Endothelial cell of umbilical vein (primary cell): ENCODE data around the gene GLCE. TPM values are rescaled to one million over a fixed set of nuclear protein-coding genes. Genes with fewer than 3 reads are reported as not detected.

ENCODE experiments used
- BruUV-seq: library from RNA; stranded (reverse); fragments of 400-500 nt; replicated peaks from 2 replicates; lab custom pipeline; 2021; lab: Mats Ljungman, UMichigan
- CTCF ChIA-PET: fragments of 300-600, 350-600 bp; sonication (Branson Sonifier 250); formaldehyde crosslinking; loops from one replicate; lab custom pipeline; 2021; ENCODE audit warnings: antibody characterized with exemption, inconsistent platforms; lab: Charles Lee
- POLR2A ChIA-PET: fragments of 300-600, 350-600 bp; sonication (Branson Sonifier 250); formaldehyde crosslinking; loops from one replicate; lab custom pipeline; 2021; ENCODE audit warnings: antibody characterized with exemption, inconsistent platforms; lab: Charles Lee
- DNase-seq: peaks from one replicate; pipeline ENCODE4 v3.0.0-alpha.2; 2011; ENCODE audit warnings: low read depth, low spot score
- FAIRE-seq: peaks from 2 replicates; lab custom pipeline; 2011; peaks lifted over from hg19 to GRCh38; lab: Jason Lieb, UNC
- H2AFZ ChIP-seq: 2 replicates; pipeline ENCODE4 v1.6.0; 2012; ENCODE audit warnings: low read depth, low read length, control low read depth, inconsistent platforms
- H3K27ac ChIP-seq: 2 replicates; pipeline ENCODE4 v1.5.1; 2011; ENCODE audit warnings: low read depth, mild to moderate bottlenecking, control low read depth, low read length, moderate library complexity; ENCODE audit not compliant: insufficient read depth
- H3K27me3 ChIP-seq, 2 experiments: 2 replicates each; pipeline versions ENCODE4 v1.6.0 to v1.6.1; 2011; ENCODE audit warnings: low read length in 2 of 2, mixed read lengths in 1 of 2; ENCODE audit not compliant: control insufficient read depth in 2 of 2, insufficient read depth in 2 of 2
- H3K36me3 ChIP-seq, 2 experiments: 2 replicates in 1 of 2; 3 replicates in 1 of 2; pipeline ENCODE4 v1.5.1; 2011; ENCODE audit warnings: low read length in 2 of 2, mild to moderate bottlenecking in 1 of 2, moderate library complexity in 1 of 2; ENCODE audit not compliant: control insufficient read depth in 2 of 2, insufficient read depth in 2 of 2; ENCODE audit errors: extremely low read depth in 1 of 2
- H3K4me1 ChIP-seq: 3 replicates; pipeline ENCODE4 v1.5.1; 2011; ENCODE audit warnings: mild to moderate bottlenecking, low read length; ENCODE audit not compliant: control insufficient read depth, insufficient read depth; ENCODE audit errors: extremely low read depth
- H3K4me2 ChIP-seq: 2 replicates; pipeline ENCODE4 v1.6.1; 2011; ENCODE audit warnings: low read length, control low read depth, mixed read lengths; ENCODE audit not compliant: insufficient read depth
- H3K4me3 ChIP-seq, 3 experiments: fragments of 200-600 bp in 1 of 3; sonication (generic), shearing (Covaris generic) in 1 of 3; replicated peaks in 1 of 3; 2 replicates each; pipeline ENCODE4 v1.5.1; 2011 to 2016; ENCODE audit warnings: control low read depth in 3 of 3, low read length in 3 of 3, mild to moderate bottlenecking in 2 of 3, inconsistent platforms in 1 of 3, low read depth in 1 of 3, moderate library complexity in 1 of 3; ENCODE audit not compliant: insufficient read depth in 1 of 3
- H3K79me2 ChIP-seq: 2 replicates; pipeline ENCODE4 v1.6.0; 2012; ENCODE audit warnings: low read length, inconsistent platforms; ENCODE audit not compliant: control insufficient read depth, insufficient read depth
- H3K9ac ChIP-seq: replicated peaks from 2 replicates; pipeline ENCODE3; 2011; ENCODE audit warnings: low read length, control low read depth; ENCODE audit not compliant: insufficient read depth; ENCODE audit errors: extremely low read depth
- H3K9me1 ChIP-seq: replicated peaks from 3 replicates; pipeline ENCODE4 v1.6.0; 2011; ENCODE audit warnings: mild to moderate bottlenecking, low read length; ENCODE audit not compliant: control insufficient read depth, insufficient read depth; ENCODE audit errors: extremely low read depth
- H3K9me3 ChIP-seq: replicated peaks from 2 replicates; pipeline ENCODE4 v1.5.1; 2012; ENCODE audit warnings: low read length, inconsistent platforms; ENCODE audit not compliant: control insufficient read depth, insufficient read depth
- H4K20me1 ChIP-seq: replicated peaks from 2 replicates; pipeline ENCODE3; 2011; ENCODE audit warnings: mild to moderate bottlenecking, low read length; ENCODE audit not compliant: control insufficient read depth, insufficient read depth; ENCODE audit errors: extremely low read depth
- CTCF ChIP-seq, 2 donors: IDR thresholded peaks; 1 replicate in 1 of 2; 2 replicates in 1 of 2; pipeline ENCODE4 v1.5.1; 2011; ENCODE audit warnings: low read length in 2 of 2, mild to moderate bottlenecking in 2 of 2, moderate library complexity in 2 of 2, control low read depth in 1 of 2, inconsistent platforms in 1 of 2, low read depth in 1 of 2; ENCODE audit not compliant: insufficient read depth in 1 of 2; ENCODE audit errors: extremely low read depth in 1 of 2
- EZH2 ChIP-seq: IDR thresholded peaks from 2 replicates; pipeline ENCODE4 v1.6.1; 2012; ENCODE audit warnings: borderline replicate concordance, low read depth, mild to moderate bottlenecking, moderate library complexity, low read length, inconsistent platforms; ENCODE audit not compliant: severe bottlenecking
- FOS ChIP-seq: IDR thresholded peaks from 2 replicates; pipeline ENCODE4 v1.6.1; 2011; ENCODE audit warnings: mild to moderate bottlenecking, low read length, moderate library complexity, borderline replicate concordance; ENCODE audit not compliant: insufficient read depth
- GATA2 ChIP-seq: IDR thresholded peaks from 2 replicates; pipeline ENCODE4 v1.7.0; 2011; ENCODE audit warnings: low read depth, mild to moderate bottlenecking, moderate library complexity, mixed read lengths, low read length; ENCODE audit not compliant: insufficient read length, insufficient read depth
- JUN ChIP-seq: IDR thresholded peaks from 2 replicates; pipeline ENCODE4 v1.6.1; 2011; ENCODE audit warnings: borderline replicate concordance, low read depth; ENCODE audit not compliant: insufficient read length, insufficient read depth
- MAX ChIP-seq: IDR thresholded peaks from 2 replicates; pipeline ENCODE4 v1.6.1; 2011; ENCODE audit not compliant: insufficient read depth, insufficient read length
- MYC ChIP-seq: IDR thresholded peaks from one replicate; pipeline ENCODE4 v1.6.1; 2011; ENCODE audit warnings: mild to moderate bottlenecking, low read depth, low read length
- POLR2A ChIP-seq: IDR thresholded peaks from 2 replicates; pipeline ENCODE4 v1.6.1; 2012; ENCODE audit warnings: low read depth, mild to moderate bottlenecking, control low read depth, low read length
- POLR2AphosphoS5 ChIP-seq: IDR thresholded peaks from 2 replicates; pipeline ENCODE4 v1.6.1; 2012; ENCODE audit warnings: low read depth, mild to moderate bottlenecking, control low read depth, low read length, moderate library complexity; ENCODE audit not compliant: insufficient read depth
- dilution Hi-C: fragments of 300-500 bp; cut with MboI; formaldehyde crosslinking; loops from one replicate; pipeline ENCODE4 v1.15.0; 2019; ENCODE audit warnings: low sequenced_read_pairs; ENCODE audit not compliant: extremely low pct_ligation_motif_present
- intact Hi-C: fragments of 100-400 bp; cut with micrococcal nuclease; formaldehyde crosslinking; loops from one replicate; pipeline ENCODE4 v1.10.0; 2022
- polyA plus RNA-seq, 4 experiments: library from polyadenylated mRNA; depleted of rRNA in 3 of 4; stranded (reverse) in 3 of 4; unstranded in 1 of 4; fragments of >200 nt; gene quantifications; 2 replicates each; pipeline versions ENCODE4 v1.2.1 to v1.2.3, GENCODE V29; 2011 to 2012; ENCODE audit warnings: missing spikeins in 1 of 4
- total RNA-seq: library from RNA; stranded (reverse); gene quantifications from 2 replicates; pipeline ENCODE4 v1.2.3, GENCODE V29; 2021

GLCE gene
- total and polyA plus RNA-seq, 2 donors (not counting 3 experiments of a cell fraction or from before 2014, with no cell fraction given) = 48.1 to 86.6 TPM

- dilution Hi-C loops = no loop called here
- H3K9me3 ChIP-seq = no peaks in the 10 kb centered on the region
Observed at GRCh38 chr15:69296606-69297005, 136.2 kb downstream of the GLCE start.

More at GRCh38 chr15:69296606-69297005, 136.2 kb downstream of the GLCE start:
- no peak overlapping the region for H3K4me3 ChIP-seq
- no peaks in the 10 kb centered on the region for H3K9me1 ChIP-seq
- DNase-seq (no peak), FAIRE-seq (no peak)
- H3K36me3 ChIP-seq = no peaks in the 10 kb centered on the region
- H4K20me1 ChIP-seq = no peaks in the 10 kb centered on the region
- H3K27ac ChIP-seq = no peak overlapping the region
- ChIA-PET POLR2A (no interaction called here), CTCF (interaction anchor here (1.4 kb wide), 1 partner anchor 16 kb away, joined by 4 read pairs; no protein-coding TSS in a partner anchor)
- peaks cover 24 to 29% of the 10 kb centered on the region in 2 experiments for H3K27me3 ChIP-seq
- intact Hi-C loops = no loop called here
- TF ChIP-seq EZH2 = no peak
- no peak for TF ChIP-seq FOS
- no peak for TF ChIP-seq JUN
- no peak for TF ChIP-seq POLR2AphosphoS5
- no peak for TF ChIP-seq MAX
- no peak for TF ChIP-seq POLR2A
- no peak for TF ChIP-seq GATA2
- TF ChIP-seq CTCF (IDR thresholded peaks at IDR 0.05; ENCODE audit: extremely low read depth in 1 of 2, insufficient read depth in 1 of 2, low read depth in 1 of 2, low read length in 2 of 2) = no peak
- no peak for TF ChIP-seq MYC
- no peak overlapping the region for H2AFZ ChIP-seq
- no TSS peak for BruUV-seq
- no peak overlapping the region for H3K4me2 ChIP-seq
- no peaks in the 10 kb centered on the region for H3K4me1 ChIP-seq
- H3K9ac ChIP-seq = no peak overlapping the region
- H3K79me2 ChIP-seq = no peaks in the 10 kb centered on the region
